Neural progenitor cell (in vitro differentiated cells): ENCODE data around the gene ZNF385D. TPM values are rescaled to one million over a fixed set of nuclear protein-coding genes. Genes with fewer than 3 reads are reported as not detected.

Source experiments
- DNase-seq: peaks from one replicate; pipeline ENCODE4 v3.0.0-alpha.2; 2016; ENCODE audit warnings: low spot score
- H2AFZ ChIP-seq: fragments of 200-600 bp; sonication (generic); replicated peaks from 2 replicates; pipeline ENCODE4 v1.6.1; 2016; ENCODE audit warnings: antibody characterized with exemption
- H3F3A ChIP-seq: fragments of 200-600 bp; sonication (generic); 2 replicates; pipeline ENCODE4 v1.6.1; 2016; ENCODE audit warnings: antibody characterized with exemption, low read depth
- H3K27ac ChIP-seq: fragments of 200-600 bp; sonication (generic); 2 replicates; pipeline ENCODE4 v1.5.1; 2016; ENCODE audit warnings: mild to moderate bottlenecking
- H3K27me3 ChIP-seq: fragments of 200-600 bp; sonication (generic); 2 replicates; pipeline ENCODE4 v1.6.1; 2016; ENCODE audit warnings: mild to moderate bottlenecking, moderate library complexity
- H3K36me3 ChIP-seq: fragments of 200-600 bp; sonication (generic); 2 replicates; pipeline ENCODE4 v1.5.1; 2016
- H3K4me1 ChIP-seq: fragments of 200-600 bp; sonication (generic); 2 replicates; pipeline ENCODE4 v1.6.1; 2016; ENCODE audit warnings: mixed run types
- H3K4me2 ChIP-seq: fragments of 200-600 bp; sonication (generic); 2 replicates; pipeline ENCODE4 v1.6.1; 2016
- H3K4me3 ChIP-seq: fragments of 200-600 bp; sonication (generic); 2 replicates; pipeline ENCODE4 v1.5.1; 2016
- H3K79me2 ChIP-seq: fragments of 200-600 bp; sonication (generic); 2 replicates; pipeline ENCODE4 v1.6.1; 2016; ENCODE audit warnings: low read depth
- H3K9ac ChIP-seq: fragments of 200-600 bp; sonication (generic); 2 replicates; pipeline ENCODE4 v1.6.1; 2016
- H3K9me3 ChIP-seq: fragments of 200-600 bp; sonication (generic); 2 replicates; pipeline ENCODE4 v1.5.1; 2016; ENCODE audit warnings: low read depth
- H4K20me1 ChIP-seq: fragments of 200-600 bp; sonication (generic); 2 replicates; pipeline ENCODE4 v1.6.1; 2016; ENCODE audit warnings: low read depth
- H3K27ac Mint-ChIP-seq: 3 replicates; pipeline ENCODE4 v1.8.0; 2021; ENCODE audit warnings: mixed read lengths
- H3K27me3 Mint-ChIP-seq: 2 replicates; pipeline ENCODE4 v1.8.0; 2022; ENCODE audit warnings: low read depth, mild to moderate bottlenecking, inconsistent platforms, moderate library complexity, mixed read lengths; ENCODE audit not compliant: insufficient read depth
- H3K36me3 Mint-ChIP-seq: 3 replicates; pipeline ENCODE4 v1.8.0; 2021; ENCODE audit warnings: mixed read lengths
- H3K4me1 Mint-ChIP-seq: 3 replicates; pipeline ENCODE4 v1.8.0; 2021; ENCODE audit warnings: mixed read lengths
- H3K4me3 Mint-ChIP-seq: 3 replicates; pipeline ENCODE4 v1.8.0; 2021; ENCODE audit warnings: mild to moderate bottlenecking, moderate library complexity, mixed read lengths
- H3K9me3 Mint-ChIP-seq: 3 replicates; pipeline ENCODE4 v1.8.0; 2020; ENCODE audit warnings: mixed read lengths
- EZH2 ChIP-seq: fragments of 200-600 bp; sonication (generic); IDR thresholded peaks from 2 replicates; pipeline ENCODE4 v1.6.1; 2017; ENCODE audit warnings: antibody characterized with exemption, mild to moderate bottlenecking, moderate library complexity
- EZH2phosphoT487 ChIP-seq: fragments of 200-600 bp; sonication (generic); IDR thresholded peaks from 2 replicates; pipeline ENCODE4 v1.6.1; 2017; ENCODE audit warnings: antibody characterized with exemption
- total RNA-seq: library from RNA; depleted of rRNA; stranded (reverse); fragments of >200 nt; gene quantifications from 2 replicates; pipeline ENCODE4 v1.2.3, GENCODE V29; 2015; ENCODE audit warnings: low replicate concordance
- TF ChIP-seq, protein P1 (sequence below): fragments of 200-600 bp; sonication (generic); IDR thresholded peaks from 2 replicates; pipeline ENCODE4 v1.5.1; 2017; ENCODE audit warnings: antibody characterized with exemption, mild to moderate bottlenecking

The ZNF385D gene
- total RNA-seq, 1 donor from 2014 or later, result 4.4 TPM

DNA sequence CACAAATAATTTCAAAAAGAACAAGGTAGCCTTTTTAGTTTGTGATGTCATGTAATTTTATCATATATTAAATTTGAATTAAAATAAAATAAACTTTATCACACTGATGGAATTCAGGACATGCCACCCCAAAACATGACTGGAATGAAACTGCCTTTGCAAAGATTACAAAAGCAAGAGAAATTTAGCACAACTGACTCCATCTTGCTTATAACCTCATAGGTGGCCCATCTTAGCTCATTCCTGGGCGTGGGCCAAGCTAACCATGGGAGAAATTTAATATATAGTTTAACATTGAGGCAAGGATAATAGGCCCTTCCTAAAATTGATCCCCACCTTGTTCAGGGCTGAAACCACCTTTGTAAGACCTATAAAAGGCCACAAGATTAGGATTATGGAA lies 235.6 kb downstream of the ZNF385D start:
- Histone ChIP-seq H2AFZ (no peak overlapping the region), H3K9ac (no peak overlapping the region), H3K27me3 (no peaks in the 10 kb centered on the region), H3K27ac (no peak overlapping the region), H3K4me2 (no peak overlapping the region), H3K36me3 (no peaks in the 10 kb centered on the region), H3K9me3 (no peaks in the 10 kb centered on the region), H3F3A (no peaks in the 10 kb centered on the region), H3K79me2 (no peaks in the 10 kb centered on the region), H3K4me1 (no peaks in the 10 kb centered on the region), H4K20me1 (no peaks in the 10 kb centered on the region), H3K4me3 (no peak overlapping the region)
- no peaks in the 10 kb centered on the region for H3K36me3 Mint-ChIP-seq
- no peak overlapping the region for H3K4me3 Mint-ChIP-seq
- DNase-seq, result no peak
- H3K27ac Mint-ChIP-seq, result no peak overlapping the region
- H3K9me3 Mint-ChIP-seq, result no peaks in the 10 kb centered on the region
- no peaks in the 10 kb centered on the region for H3K4me1 Mint-ChIP-seq
- TF ChIP-seq EZH2 (no peak), EZH2phosphoT487 (no peak)
- TF ChIP-seq, protein P1, sequence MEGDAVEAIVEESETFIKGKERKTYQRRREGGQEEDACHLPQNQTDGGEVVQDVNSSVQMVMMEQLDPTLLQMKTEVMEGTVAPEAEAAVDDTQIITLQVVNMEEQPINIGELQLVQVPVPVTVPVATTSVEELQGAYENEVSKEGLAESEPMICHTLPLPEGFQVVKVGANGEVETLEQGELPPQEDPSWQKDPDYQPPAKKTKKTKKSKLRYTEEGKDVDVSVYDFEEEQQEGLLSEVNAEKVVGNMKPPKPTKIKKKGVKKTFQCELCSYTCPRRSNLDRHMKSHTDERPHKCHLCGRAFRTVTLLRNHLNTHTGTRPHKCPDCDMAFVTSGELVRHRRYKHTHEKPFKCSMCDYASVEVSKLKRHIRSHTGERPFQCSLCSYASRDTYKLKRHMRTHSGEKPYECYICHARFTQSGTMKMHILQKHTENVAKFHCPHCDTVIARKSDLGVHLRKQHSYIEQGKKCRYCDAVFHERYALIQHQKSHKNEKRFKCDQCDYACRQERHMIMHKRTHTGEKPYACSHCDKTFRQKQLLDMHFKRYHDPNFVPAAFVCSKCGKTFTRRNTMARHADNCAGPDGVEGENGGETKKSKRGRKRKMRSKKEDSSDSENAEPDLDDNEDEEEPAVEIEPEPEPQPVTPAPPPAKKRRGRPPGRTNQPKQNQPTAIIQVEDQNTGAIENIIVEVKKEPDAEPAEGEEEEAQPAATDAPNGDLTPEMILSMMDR, result no peak
- H3K27me3 Mint-ChIP-seq, result peaks cover 2% of the 10 kb centered on the region

DNA sequence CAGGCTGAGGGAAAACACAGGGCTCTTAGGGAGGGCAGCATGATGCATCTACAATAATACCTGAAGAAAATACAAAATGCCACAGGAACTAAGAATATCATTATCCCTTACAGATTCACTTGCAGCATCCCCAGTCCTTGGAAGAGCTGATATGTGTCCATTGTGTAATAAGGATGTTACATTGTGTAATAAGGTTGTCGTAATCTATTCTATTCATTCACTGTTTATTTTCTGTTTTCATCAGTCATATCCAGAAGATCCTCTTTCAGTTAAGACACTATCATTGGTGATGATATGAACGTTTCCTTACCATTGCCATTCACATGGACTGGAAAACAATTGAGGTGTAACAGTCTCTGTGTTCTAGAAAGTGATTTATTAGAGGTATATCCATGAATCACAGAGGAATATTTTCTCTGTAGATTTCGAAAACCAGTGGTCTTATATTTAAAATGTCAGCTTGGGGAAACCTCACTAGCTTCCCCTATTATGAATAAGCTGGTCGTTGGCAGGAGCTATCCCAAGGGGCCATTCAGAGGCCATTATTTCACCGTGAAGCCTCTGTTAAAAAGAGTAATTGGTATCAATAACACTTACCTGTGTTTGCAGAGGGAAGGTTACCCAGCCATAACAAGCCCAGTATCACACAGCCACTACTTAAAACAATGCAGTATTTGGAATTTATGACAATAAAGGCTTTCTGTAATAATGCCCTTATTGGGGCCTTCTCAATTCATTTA lies 241.1 kb downstream of the ZNF385D start:
- no peaks in the 10 kb centered on the region for H3K9me3 ChIP-seq
- peaks cover 2% of the 10 kb centered on the region for H3K27me3 Mint-ChIP-seq
- no peak overlapping the region for H3K27ac ChIP-seq
- H3K9me3 Mint-ChIP-seq, result no peaks in the 10 kb centered on the region
- H3K9ac ChIP-seq, result no peak overlapping the region
- no peaks in the 10 kb centered on the region for H3K27me3 ChIP-seq
- no peaks in the 10 kb centered on the region for H3K4me1 ChIP-seq
- no peaks in the 10 kb centered on the region for H3K4me1 Mint-ChIP-seq
- H3K27ac Mint-ChIP-seq, result no peak overlapping the region
- H3K36me3 Mint-ChIP-seq, result no peaks in the 10 kb centered on the region
- no peak overlapping the region for H2AFZ ChIP-seq
- no peak overlapping the region for H3K4me3 Mint-ChIP-seq
- TF ChIP-seq, protein P1, result no peak
- TF ChIP-seq EZH2phosphoT487 (no peak), EZH2 (no peak)
- H3F3A ChIP-seq, result no peaks in the 10 kb centered on the region
- no peak overlapping the region for H3K4me3 ChIP-seq
- DNase-seq, result no peak
- H4K20me1 ChIP-seq, result no peaks in the 10 kb centered on the region
- H3K36me3 ChIP-seq, result no peaks in the 10 kb centered on the region
- no peak overlapping the region for H3K4me2 ChIP-seq
- no peaks in the 10 kb centered on the region for H3K79me2 ChIP-seq

DNA sequence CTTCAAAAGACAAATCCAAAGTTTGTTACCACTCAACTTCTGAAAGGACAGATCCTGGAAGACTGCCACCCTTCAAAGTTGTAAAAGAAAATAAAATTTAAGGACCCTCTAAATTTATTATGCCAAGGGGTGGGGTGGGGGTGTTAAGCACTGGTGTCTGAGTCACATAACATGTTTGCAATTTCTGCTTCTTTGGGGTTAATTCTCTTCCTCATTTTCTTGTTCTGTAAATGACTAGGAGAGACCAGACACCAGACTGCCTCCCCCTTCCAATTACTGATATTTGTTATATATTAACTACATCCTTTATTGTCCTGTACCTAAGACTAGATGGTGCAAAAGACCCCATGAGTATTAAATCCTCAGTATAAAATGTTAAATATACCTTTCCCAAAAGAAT lies 242.8 kb downstream of the ZNF385D start:
- Histone ChIP-seq H3K9ac (no peak overlapping the region), H3K4me1 (no peaks in the 10 kb centered on the region), H4K20me1 (no peaks in the 10 kb centered on the region), H2AFZ (no peak overlapping the region), H3K4me2 (no peak overlapping the region), H3F3A (no peaks in the 10 kb centered on the region), H3K4me3 (no peak overlapping the region), H3K79me2 (no peaks in the 10 kb centered on the region), H3K36me3 (no peaks in the 10 kb centered on the region), H3K27ac (no peak overlapping the region), H3K9me3 (no peaks in the 10 kb centered on the region), H3K27me3 (no peaks in the 10 kb centered on the region)
- no peak for TF ChIP-seq EZH2
- TF ChIP-seq EZH2phosphoT487, result no peak
- TF ChIP-seq, protein P1, result no peak
- no peak overlapping the region for H3K27ac Mint-ChIP-seq
- H3K4me1 Mint-ChIP-seq, result no peaks in the 10 kb centered on the region
- H3K36me3 Mint-ChIP-seq, result no peaks in the 10 kb centered on the region
- no peak for DNase-seq
- no peak overlapping the region for H3K4me3 Mint-ChIP-seq
- H3K27me3 Mint-ChIP-seq, result peaks cover 2% of the 10 kb centered on the region
- no peaks in the 10 kb centered on the region for H3K9me3 Mint-ChIP-seq
